HL-60 (cell line): ENCODE measurements around the gene SHC1.

Experiments used
- CTCF ChIP-seq: IDR thresholded peaks from one replicate; pipeline ENCODE4 v1.5.1; 2011; ENCODE audit warnings: low read length, control low read depth, inconsistent platforms; ENCODE audit not compliant: insufficient read depth
- POLR2AphosphoS5 ChIP-seq: IDR thresholded peaks from 2 replicates; pipeline ENCODE4 v1.6.1; 2012; ENCODE audit warnings: low read depth

- TF ChIP-seq POLR2AphosphoS5 (no peak), CTCF (no peak)
Observed at GRCh38 chr1:154952664-154953063, 17.9 kb downstream of the SHC1 start.
